GM04503 (cell line): ENCODE measurements around the gene CDH23.

Experiments
- DNase-seq: peaks from one replicate; pipeline ENCODE4 v3.0.0-alpha.2; 2012; ENCODE audit warnings: low read depth

Gene CDH23

GRCh38 chr10:71660313-71660712 lies 263.6 kb downstream of the CDH23 start:
- no peak for DNase-seq

GRCh38 chr10:71661060-71661622 lies 264.4 kb downstream of the CDH23 start:
- DNase-seq = no peak

DNA sequence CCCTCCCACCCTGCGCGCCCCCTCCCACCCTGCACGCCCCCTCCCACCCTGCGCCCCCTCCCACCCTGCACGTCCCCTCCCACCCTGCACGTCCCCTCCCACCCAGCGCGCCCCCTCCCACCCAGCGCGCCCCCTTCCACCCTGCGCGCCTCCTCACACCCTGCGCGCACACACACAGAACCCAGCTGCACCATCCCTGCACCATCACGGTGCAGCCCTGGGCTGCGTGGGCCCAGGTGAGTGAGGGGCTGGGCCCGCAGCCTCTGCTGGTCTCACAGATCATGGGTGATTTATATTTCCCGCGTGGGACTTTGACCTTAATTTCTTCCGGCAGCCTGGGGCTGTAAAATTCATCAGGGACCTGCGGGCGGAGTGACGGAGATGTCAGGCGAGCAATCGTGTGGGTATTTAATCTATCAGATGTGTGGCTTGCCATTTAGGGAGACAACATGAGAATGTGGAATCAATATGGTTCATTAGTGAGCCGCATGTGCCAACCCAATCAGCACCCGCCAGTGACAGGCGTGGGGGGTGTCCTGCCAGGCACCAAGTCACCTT lies 265.1 kb downstream of the CDH23 start:
- DNase-seq = no peak

- DNase-seq = no peak
Measured at GRCh38 chr10:71663311-71663710, 266.6 kb downstream of the CDH23 start.

- no peak for DNase-seq
Measured at GRCh38 chr10:71664585-71664984, 267.9 kb downstream of the CDH23 start.

DNA sequence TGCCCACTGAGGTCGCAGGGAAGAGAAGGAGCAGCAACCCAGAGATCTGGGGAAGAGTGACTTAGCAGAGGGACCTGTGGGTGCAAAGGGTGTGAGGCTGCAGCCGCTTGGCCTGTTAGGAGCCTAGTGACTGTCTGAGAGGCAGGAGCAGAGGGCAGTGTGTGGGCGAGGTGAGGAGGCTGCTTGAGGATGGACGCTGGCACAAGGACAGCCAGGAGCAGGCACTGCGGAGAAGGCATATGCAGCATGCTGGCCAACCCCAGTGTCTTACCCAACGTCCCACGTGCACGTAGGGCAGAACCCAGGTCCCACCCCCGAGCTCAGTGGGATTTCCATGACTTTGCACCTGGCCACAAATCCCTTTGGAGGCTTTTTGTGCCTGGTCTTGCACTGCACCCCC lies 268.7 kb downstream of the CDH23 start:
- DNase-seq = no peak

- DNase-seq = no peak
Measured at GRCh38 chr10:71666639-71667386, 270.1 kb downstream of the CDH23 start.

DNA sequence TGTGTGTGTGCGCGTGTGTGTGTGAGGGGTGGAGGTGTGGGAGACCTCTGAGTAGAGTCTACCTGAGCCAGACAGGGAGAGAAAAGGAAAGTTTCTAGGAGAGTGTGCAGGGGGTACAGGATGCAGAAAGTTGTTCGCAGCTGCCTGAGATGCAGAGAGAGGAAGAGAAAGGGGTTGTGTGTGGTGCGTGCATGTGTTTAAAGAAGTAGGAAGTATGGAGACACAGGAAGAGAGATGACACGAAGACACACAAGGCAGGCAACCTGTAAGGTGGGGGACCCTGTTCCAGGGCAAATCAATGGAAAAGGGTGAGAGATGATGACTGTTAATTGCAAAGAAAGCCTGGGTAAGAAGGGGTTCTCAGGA lies 270.6 kb downstream of the CDH23 start:
- no peak for DNase-seq

DNA sequence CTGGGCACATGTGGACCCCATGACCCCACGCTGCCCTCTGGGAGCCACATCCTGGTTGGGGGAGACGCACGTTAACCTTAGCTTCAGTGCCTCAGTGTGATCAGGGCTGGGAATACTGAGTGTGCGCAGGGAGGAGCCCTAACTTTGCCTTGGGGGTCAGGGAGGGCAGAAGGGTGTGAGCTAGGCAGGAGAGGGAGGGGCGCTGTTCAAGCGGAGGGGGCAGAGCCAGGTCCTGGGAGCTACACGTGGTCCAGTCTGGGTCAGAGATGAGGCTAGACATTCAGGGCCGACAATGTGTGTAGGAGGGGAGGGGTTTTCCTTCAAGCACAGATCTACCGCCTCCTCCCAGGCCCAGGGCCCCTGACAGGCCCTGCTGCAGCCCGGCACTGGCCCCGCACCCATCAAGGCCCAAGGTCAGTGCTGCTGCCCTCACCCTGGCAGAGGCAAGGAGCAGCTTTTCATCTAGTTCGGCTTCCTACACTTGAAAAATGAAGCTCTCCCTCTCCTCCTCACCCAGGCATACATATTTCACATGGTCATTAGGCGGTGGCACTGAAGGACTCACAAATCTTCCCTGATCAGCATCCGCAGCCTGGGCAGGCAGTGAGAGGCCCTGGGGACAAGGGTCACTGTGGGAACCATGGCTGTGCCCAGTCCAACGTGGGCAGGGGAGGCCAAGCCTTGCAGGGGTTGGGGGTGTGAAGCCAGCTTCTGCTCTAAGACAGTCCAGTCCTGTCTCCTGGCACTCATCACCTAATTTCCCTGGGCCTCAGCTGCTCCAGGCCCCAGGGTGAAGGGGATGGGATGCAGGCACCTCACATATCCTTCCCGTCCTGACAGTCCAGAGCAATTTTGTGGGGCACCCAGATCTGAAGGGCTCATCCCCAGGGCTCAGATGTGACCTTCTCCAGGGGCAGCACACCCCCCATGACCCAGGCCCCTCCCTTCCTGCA lies 275.6 kb downstream of the CDH23 start:
- no peak for DNase-seq

DNA sequence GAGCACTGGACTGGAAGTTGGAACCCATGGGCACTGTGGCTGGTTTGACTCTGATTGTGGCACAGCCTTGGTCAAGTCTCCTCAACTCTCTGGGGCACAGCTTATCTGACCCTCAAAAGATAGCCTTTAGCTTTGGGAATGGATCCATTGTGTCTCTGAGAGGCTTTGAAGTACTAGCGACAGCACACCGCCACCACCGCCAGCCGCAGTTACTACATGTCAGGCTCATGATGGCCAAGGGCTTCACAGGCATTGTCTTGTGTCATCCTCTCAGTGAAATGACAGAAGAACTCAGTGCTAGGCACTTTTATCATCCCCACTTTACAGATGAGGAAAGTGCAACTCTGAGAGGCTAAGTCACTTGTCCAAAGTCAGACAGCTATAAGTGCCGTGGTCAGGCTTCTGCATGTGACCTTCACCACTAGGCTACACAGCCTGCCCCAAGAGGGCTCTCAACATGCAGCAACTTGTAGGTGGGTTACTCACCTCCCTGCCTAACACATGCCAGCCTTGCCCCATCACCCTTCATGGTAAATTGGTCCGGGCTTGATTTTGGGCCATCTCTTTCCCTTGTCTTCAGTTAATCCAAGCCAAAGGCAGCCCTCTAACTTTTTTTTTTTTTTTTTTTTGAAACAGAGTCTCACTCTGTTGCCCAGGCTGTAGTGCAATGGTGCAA lies 278.7 kb downstream of the CDH23 start:
- no peak for DNase-seq

GRCh38 chr10:71677261-71677660 lies 280.5 kb downstream of the CDH23 start:
- DNase-seq = no peak

- no peak for DNase-seq
Measured at GRCh38 chr10:71678057-71678805, 281.5 kb downstream of the CDH23 start.

DNA sequence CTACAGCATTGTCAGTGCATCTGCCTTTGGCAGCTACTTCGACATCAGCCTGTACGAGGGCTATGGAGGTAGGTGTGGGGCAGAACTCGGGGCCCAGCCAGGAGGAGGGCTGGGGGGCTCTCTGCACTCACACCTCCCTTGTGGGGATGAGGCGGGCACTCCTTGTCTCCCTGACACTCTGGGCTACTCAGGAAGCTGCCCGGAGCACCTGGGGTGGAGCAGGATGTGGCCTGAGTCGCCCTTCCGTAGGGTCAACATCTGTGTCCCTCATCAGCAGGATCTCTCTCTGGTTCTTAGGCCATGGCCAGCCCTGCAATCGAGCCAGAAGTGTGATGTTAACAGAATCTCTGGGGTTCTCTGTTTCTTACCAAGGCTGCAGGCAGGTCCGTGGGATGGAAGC lies 282.7 kb downstream of the CDH23 start:
- no peak for DNase-seq

GRCh38 chr10:71681977-71682376 lies 285.3 kb downstream of the CDH23 start:
- DNase-seq = no peak

- DNase-seq = no peak
Measured at GRCh38 chr10:71683301-71683700, 286.6 kb downstream of the CDH23 start.

GRCh38 chr10:71684356-71685173 lies 287.8 kb downstream of the CDH23 start:
- no peak for DNase-seq

- no peak for DNase-seq
Measured at GRCh38 chr10:71685554-71686232, 289.0 kb downstream of the CDH23 start.

GRCh38 chr10:71687077-71687476 lies 290.4 kb downstream of the CDH23 start:
- DNase-seq = no peak

- DNase-seq = no peak
Measured at GRCh38 chr10:71687480-71687879, 290.8 kb downstream of the CDH23 start.

DNA sequence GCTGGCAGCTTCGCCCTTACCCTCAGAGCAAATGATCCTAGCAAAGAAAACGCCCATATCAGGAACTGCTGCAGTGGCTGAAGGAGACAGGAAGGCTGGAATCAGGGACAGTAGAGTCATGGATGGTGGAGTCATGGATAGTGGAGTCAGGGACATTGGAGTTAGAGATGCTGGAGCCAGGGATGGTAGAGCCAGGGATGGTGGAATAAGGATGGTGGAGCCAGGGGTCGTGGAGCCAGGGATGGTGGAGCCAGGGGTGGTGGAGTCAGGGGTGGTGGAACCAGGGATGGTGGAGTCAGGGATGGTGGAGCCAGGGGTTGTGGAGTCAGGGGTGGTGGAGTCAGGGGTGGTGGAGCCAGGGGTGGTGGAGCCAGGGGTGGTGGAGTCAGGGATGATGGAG lies 291.5 kb downstream of the CDH23 start:
- no peak for DNase-seq
